ENCODE measurements around the gene PALM3.

- TF ChIP-seq CTCF (IDR thresholded peaks at IDR 0.05) (no peak), POLR2AphosphoS5 (IDR thresholded peaks at IDR 0.05; ENCODE audit: insufficient read depth in 1 of 2, low read depth in 1 of 2) (no peak), POLR2A (IDR thresholded peaks at IDR 0.05) (no peak)
Observed at GRCh38 chr19:14082675-14082960, 20.7 kb upstream of the PALM3 start.

Measured in vagina (tissue), 2 donors.